IMR-90 (cell line): ENCODE data around the gene IREB2. TPM values are rescaled to one million over a fixed set of nuclear protein-coding genes. Genes with fewer than 3 reads are reported as not detected.

Source experiments
- ATAC-seq: fragments of 200-7000 bp; cut with Tn5 transposase; 2 replicates; pipeline ENCODE4 v1.9.1; 2020; ENCODE audit warnings: low read depth, mild to moderate bottlenecking, moderate library complexity
- BruUV-seq: library from RNA; stranded (reverse); fragments of 400-500 nt; replicated peaks from 2 replicates; lab custom pipeline; 2021; lab: Mats Ljungman, UMichigan
- CTCF ChIA-PET: fragments of 300-600 bp; formaldehyde crosslinking; extraction: SDS; loops from one replicate; lab custom pipeline; 2021; ENCODE audit warnings: antibody characterized with exemption; lab: Yijun Ruan, JAX
- POLR2A ChIA-PET: fragments of 300-600 bp; sonication (Branson Sonifier 250); formaldehyde crosslinking; loops from one replicate; lab custom pipeline; 2022; ENCODE audit warnings: antibody characterized with exemption; ENCODE audit not compliant: unreplicated experiment; lab: Charles Lee
- DNase-seq: peaks from one replicate; pipeline ENCODE4 v3.0.0; 2013
- H2AFZ ChIP-seq: replicated peaks from 2 replicates; pipeline ENCODE3; 2013; ENCODE audit warnings: low read length, mild to moderate bottlenecking; ENCODE audit not compliant: poor library complexity
- H2AK5ac ChIP-seq: 2 replicates; pipeline ENCODE4 v1.6.1; 2013; ENCODE audit warnings: low read depth, low read length, inconsistent platforms
- H2AK9ac ChIP-seq: replicated peaks from 2 replicates; pipeline ENCODE3; 2013; ENCODE audit warnings: mild to moderate bottlenecking, low read depth, low read length, moderate library complexity; ENCODE audit not compliant: poor library complexity
- H2BK120ac ChIP-seq: 2 replicates; pipeline ENCODE4 v1.6.1; 2013; ENCODE audit warnings: low read depth, low read length, inconsistent platforms
- H2BK15ac ChIP-seq: 3 replicates; pipeline ENCODE4 v1.6.1; 2013; ENCODE audit warnings: low read depth, low read length, inconsistent platforms
- H2BK20ac ChIP-seq: 2 replicates; pipeline ENCODE4 v1.6.1; 2013; ENCODE audit warnings: low read depth, mild to moderate bottlenecking, inconsistent platforms, low read length, moderate library complexity
- H2BK5ac ChIP-seq: 2 replicates; pipeline ENCODE4 v1.6.1; 2013; ENCODE audit warnings: mild to moderate bottlenecking, low read depth, low read length, inconsistent platforms; ENCODE audit not compliant: poor library complexity, severe bottlenecking
- H3K14ac ChIP-seq: replicated peaks from 2 replicates; pipeline ENCODE4 v1.6.1; 2013; ENCODE audit warnings: low read depth, low read length, inconsistent platforms
- H3K18ac ChIP-seq: 2 replicates; pipeline ENCODE4 v1.6.1; 2013; ENCODE audit warnings: low read depth, low read length, control low read depth
- H3K23ac ChIP-seq: 2 replicates; pipeline ENCODE4 v1.6.1; 2013; ENCODE audit warnings: low read depth, low read length, inconsistent platforms
- H3K27ac ChIP-seq: 2 replicates; pipeline ENCODE4 v1.5.1; 2013; ENCODE audit warnings: mild to moderate bottlenecking, control low read depth, low read length; ENCODE audit not compliant: insufficient read depth
- H3K27me3 ChIP-seq: 2 replicates; pipeline ENCODE4 v1.6.1; 2013; ENCODE audit warnings: low read length; ENCODE audit not compliant: control insufficient read depth, insufficient read depth
- H3K36me3 ChIP-seq: 2 replicates; pipeline ENCODE4 v1.6.1; 2013; ENCODE audit warnings: low read length, mixed read lengths; ENCODE audit not compliant: control insufficient read depth, insufficient read depth
- H3K4ac ChIP-seq: 2 replicates; pipeline ENCODE4 v1.6.1; 2013; ENCODE audit warnings: low read depth, low read length, inconsistent platforms
- H3K4me1 ChIP-seq: 2 replicates; pipeline ENCODE4 v1.6.1; 2013; ENCODE audit warnings: low read length, mixed read lengths; ENCODE audit not compliant: control insufficient read depth, insufficient read depth
- H3K4me2 ChIP-seq: 2 replicates; pipeline ENCODE4 v1.6.1; 2013; ENCODE audit warnings: low read depth, mild to moderate bottlenecking, control low read depth, low read length, moderate library complexity
- H3K4me3 ChIP-seq: 2 replicates; pipeline ENCODE4 v1.5.1; 2013; ENCODE audit warnings: low read depth, mild to moderate bottlenecking, control low read depth, low read length, moderate library complexity; ENCODE audit not compliant: insufficient read depth
- H3K56ac ChIP-seq: 2 replicates; pipeline ENCODE4 v1.6.1; 2013; ENCODE audit warnings: low read length, inconsistent platforms; ENCODE audit not compliant: insufficient read depth; ENCODE audit errors: extremely low read depth
- H3K79me1 ChIP-seq, 2 experiments: 2 replicates each; pipeline ENCODE4 v1.6.1; 2013; ENCODE audit warnings: low read length in 2 of 2, inconsistent platforms in 1 of 2, low read depth in 1 of 2
- H3K9ac ChIP-seq: 2 replicates; pipeline ENCODE4 v1.6.1; 2013; ENCODE audit warnings: low read depth, low read length, control low read depth
- H3K9me1 ChIP-seq: 2 replicates; pipeline ENCODE4 v1.6.1; 2013; ENCODE audit warnings: low read length, inconsistent platforms; ENCODE audit not compliant: insufficient read depth
- H3K9me3 ChIP-seq: 2 replicates; pipeline ENCODE4 v1.6.1; 2013; ENCODE audit warnings: low read length; ENCODE audit not compliant: control insufficient read depth, insufficient read depth
- H4K20me1 ChIP-seq: 2 replicates; pipeline ENCODE4 v1.6.1; 2013; ENCODE audit warnings: low read length, inconsistent platforms; ENCODE audit not compliant: insufficient read depth
- H4K5ac ChIP-seq: 2 replicates; pipeline ENCODE4 v1.6.1; 2013; ENCODE audit warnings: mild to moderate bottlenecking, low read depth, low read length, control low read depth
- H4K8ac ChIP-seq, 2 experiments: 2 replicates each; pipeline ENCODE4 v1.6.1; 2013; ENCODE audit warnings: low read depth in 2 of 2, low read length in 2 of 2, control low read depth in 1 of 2, inconsistent platforms in 1 of 2
- H4K91ac ChIP-seq: 2 replicates; pipeline ENCODE4 v1.6.1; 2013; ENCODE audit warnings: low read depth, low read length, inconsistent platforms; ENCODE audit not compliant: insufficient read depth
- BHLHE40 ChIP-seq: fragments of 150-350 bp; IDR thresholded peaks from 2 replicates; pipeline ENCODE4 v1.6.1; 2016; ENCODE audit warnings: mild to moderate bottlenecking, low read depth, low read length
- CHD1 ChIP-seq: IDR thresholded peaks from 2 replicates; pipeline ENCODE4 v1.6.1; 2012; ENCODE audit warnings: low read depth, low read length, improper control_type of control experiment
- MAFK ChIP-seq: IDR thresholded peaks from 2 replicates; pipeline ENCODE4 v1.6.1; 2012; ENCODE audit warnings: low read depth, low read length, improper control_type of control experiment
- MAZ ChIP-seq: IDR thresholded peaks from 2 replicates; pipeline ENCODE4 v1.6.1; 2012; ENCODE audit warnings: low read depth, mild to moderate bottlenecking, low read length, improper control_type of control experiment, moderate library complexity, borderline replicate concordance
- RCOR1 ChIP-seq: IDR thresholded peaks from 2 replicates; pipeline ENCODE4 v1.6.1; 2012; ENCODE audit warnings: mild to moderate bottlenecking, low read length, improper control_type of control experiment; ENCODE audit not compliant: insufficient replicate concordance
- dilution Hi-C: fragments of 300-500 bp; cut with HindIII; formaldehyde crosslinking; loops from one replicate; pipeline ENCODE4 v1.14.3; 2018; ENCODE audit warnings: low sequenced_read_pairs; ENCODE audit not compliant: unreplicated experiment
- in situ Hi-C: fragments of 300-500 bp; cut with MboI; formaldehyde crosslinking; loops from 3 replicates; pipeline ENCODE4 v1.14.3; 2019; ENCODE audit warnings: low sequenced_read_pairs, inconsistent platforms, mixed read lengths
- intact Hi-C: fragments of 100-400 bp; cut with micrococcal nuclease; formaldehyde crosslinking; loops from 2 replicates; pipeline ENCODE4 v1.10.0; 2022
- polyA plus RNA-seq, 3 experiments: library from polyadenylated mRNA; depleted of rRNA; stranded (reverse); fragments of >200 nt; gene quantifications; 2 replicates each; pipeline ENCODE4 v1.2.3, GENCODE V29; 2012; ENCODE audit warnings: low replicate concordance in 1 of 3
- total RNA-seq: library from RNA; depleted of rRNA; stranded (reverse); fragments of >200 nt; gene quantifications from 2 replicates; pipeline ENCODE4 v1.2.3, GENCODE V29; 2012
- TF ChIP-seq, protein P1 (sequence below): fragments of 150-350 bp; IDR thresholded peaks from 2 replicates; pipeline ENCODE4 v1.6.1; 2017; ENCODE audit warnings: mild to moderate bottlenecking, antibody characterized with exemption, low read length, low read depth

IREB2 gene
- total and polyA plus RNA-seq, 2 of the 4 experiments (the other 2 are of a cell fraction): 12.2 to 13.5 TPM

DNA sequence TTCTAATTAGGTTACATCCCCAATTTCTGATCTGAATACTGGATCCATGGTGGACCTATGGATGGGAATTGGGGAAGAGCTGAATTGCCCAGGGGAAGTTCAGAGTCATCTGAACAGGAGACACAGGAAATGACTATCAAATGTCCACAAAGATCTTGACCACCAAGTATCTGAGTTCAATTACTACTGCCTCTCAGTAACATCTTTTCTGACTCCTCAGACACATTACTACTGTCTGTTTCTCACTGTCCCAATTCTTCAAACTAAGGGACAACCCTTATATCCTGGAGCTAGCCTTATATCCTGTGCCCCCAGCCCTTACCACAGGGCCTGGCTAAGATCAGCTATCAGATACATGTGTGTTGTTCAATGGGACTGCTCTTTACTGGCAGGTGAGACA, 10.1 kb upstream of the IREB2 start:
- intact Hi-C loops: no loop called here
- H3K36me3 ChIP-seq: no peaks in the 10 kb centered on the region
- H2AK9ac ChIP-seq: no peak overlapping the region
- H3K56ac ChIP-seq: no peak overlapping the region
- H3K4me1 ChIP-seq: no peaks in the 10 kb centered on the region
- no peak overlapping the region for H4K8ac ChIP-seq
- CTCF ChIA-PET: no interaction called here
- H3K27ac ChIP-seq: no peak overlapping the region
- no peak overlapping the region for H4K5ac ChIP-seq
- BruUV-seq: no TSS peak
- no peak overlapping the region for H4K91ac ChIP-seq
- no peak overlapping the region for H3K4ac ChIP-seq
- no peak overlapping the region for H2BK120ac ChIP-seq
- DNase-seq (no peak), ATAC-seq (no peak)
- H3K4me3 ChIP-seq: no peak overlapping the region
- no peak overlapping the region for H2AK5ac ChIP-seq
- no peak overlapping the region for H3K9ac ChIP-seq
- no peak overlapping the region for H2BK15ac ChIP-seq
- no peaks in the 10 kb centered on the region for H3K79me1 ChIP-seq
- H3K4me2 ChIP-seq: no peak overlapping the region
- dilution Hi-C loops: no loop called here
- no peak overlapping the region for H2BK20ac ChIP-seq
- no peaks in the 10 kb centered on the region for H4K20me1 ChIP-seq
- TF ChIP-seq MAZ: no peak
- TF ChIP-seq MAFK: no peak
- TF ChIP-seq, protein P1, sequence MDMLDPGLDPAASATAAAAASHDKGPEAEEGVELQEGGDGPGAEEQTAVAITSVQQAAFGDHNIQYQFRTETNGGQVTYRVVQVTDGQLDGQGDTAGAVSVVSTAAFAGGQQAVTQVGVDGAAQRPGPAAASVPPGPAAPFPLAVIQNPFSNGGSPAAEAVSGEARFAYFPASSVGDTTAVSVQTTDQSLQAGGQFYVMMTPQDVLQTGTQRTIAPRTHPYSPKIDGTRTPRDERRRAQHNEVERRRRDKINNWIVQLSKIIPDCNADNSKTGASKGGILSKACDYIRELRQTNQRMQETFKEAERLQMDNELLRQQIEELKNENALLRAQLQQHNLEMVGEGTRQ: no peak
- TF ChIP-seq BHLHE40: no peak
- TF ChIP-seq RCOR1: no peak
- TF ChIP-seq CHD1: no peak
- in situ Hi-C loops: loop anchor here (10.0 to 25.0 kb wide), 2 partner anchors 313 to 466 kb away; no protein-coding TSS in a partner anchor
- H3K27me3 ChIP-seq: peaks cover 35% of the 10 kb centered on the region
- no peak overlapping the region for H3K14ac ChIP-seq
- H2AFZ ChIP-seq: no peak overlapping the region
- no peak overlapping the region for H2BK5ac ChIP-seq
- no peak overlapping the region for H3K23ac ChIP-seq
- no peak overlapping the region for H3K18ac ChIP-seq
- H3K9me1 ChIP-seq: no peaks in the 10 kb centered on the region
- POLR2A ChIA-PET: interaction anchor here (0.7 kb wide), 1 partner anchor 11 kb away, joined by 6 read pairs; no protein-coding TSS in a partner anchor
- peaks cover 2% of the 10 kb centered on the region for H3K9me3 ChIP-seq
